Stimulated activated CD8-positive, alpha-beta memory T cell treated with anti-CD3 and anti-CD28 coated beads, Interleukin-4, amount 100 ng/mL, for 1 hour (primary cell): ENCODE data around the gene FBN3.

Experiments used
- DNase-seq, 2 donors: peaks; one replicate each; pipeline ENCODE4 v3.0.0-alpha.2; 2020; ENCODE audit warnings: low read depth in 2 of 2, low spot score in 1 of 2

Gene FBN3

DNA sequence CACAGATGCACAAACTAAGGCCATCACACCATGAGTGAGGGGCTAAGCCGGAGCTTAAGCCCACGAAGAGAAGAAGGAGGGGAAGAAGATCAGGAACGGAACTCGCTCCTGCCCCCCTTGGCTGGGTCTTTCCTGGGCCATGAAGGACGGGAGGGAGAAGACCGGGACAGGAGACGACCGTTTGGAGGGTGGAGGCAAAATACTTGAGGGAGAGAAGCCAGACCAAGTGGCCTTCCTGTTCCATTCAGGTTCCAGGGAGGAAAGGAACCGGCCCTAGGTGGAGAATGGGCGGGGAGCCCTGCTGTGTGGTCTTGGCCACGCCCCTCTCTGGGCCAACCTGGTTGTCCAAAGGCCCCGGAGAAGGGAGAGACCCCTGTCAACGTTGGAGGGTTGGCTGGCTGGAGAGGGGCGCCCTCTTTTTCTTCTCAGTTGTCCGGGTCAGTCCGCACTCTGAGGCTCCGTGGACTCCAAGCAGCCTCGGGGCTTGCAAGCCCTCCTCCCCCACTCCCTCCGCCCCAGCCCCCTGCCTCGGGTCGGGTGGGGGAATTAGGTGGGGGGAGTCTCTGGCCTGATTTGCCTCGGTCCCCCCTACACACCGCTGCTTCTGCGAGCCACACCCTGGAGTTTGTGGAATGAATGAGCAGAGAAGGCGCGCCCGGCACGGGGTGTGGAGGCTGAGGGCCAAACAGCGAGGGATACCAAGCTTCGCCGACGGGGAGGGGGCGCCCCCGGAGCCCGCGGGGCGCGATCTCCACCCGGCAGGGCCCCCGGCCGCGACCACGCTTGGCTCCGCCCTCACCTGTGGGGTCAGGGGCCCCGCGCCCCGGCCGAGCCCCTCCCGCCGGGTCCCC lies 757 bp downstream of the FBN3 start:
- no peak for DNase-seq

DNA sequence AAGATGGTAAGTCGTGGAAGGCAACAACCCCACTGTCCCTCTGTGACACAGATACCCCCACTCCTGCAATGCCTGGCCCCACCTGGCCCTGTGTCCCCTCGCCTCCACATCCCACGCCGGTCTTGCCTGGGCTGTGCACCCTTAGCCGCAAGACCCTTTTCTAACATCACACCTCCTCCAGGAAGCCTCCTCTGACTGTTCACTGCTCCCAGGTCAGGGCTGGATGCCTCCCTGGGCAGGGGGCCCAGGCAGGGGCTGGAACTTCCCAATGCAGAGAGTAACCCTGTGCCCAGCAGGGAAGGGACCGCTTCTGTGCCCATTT lies 1.3 kb downstream of the FBN3 start:
- DNase-seq: no peak

DNA sequence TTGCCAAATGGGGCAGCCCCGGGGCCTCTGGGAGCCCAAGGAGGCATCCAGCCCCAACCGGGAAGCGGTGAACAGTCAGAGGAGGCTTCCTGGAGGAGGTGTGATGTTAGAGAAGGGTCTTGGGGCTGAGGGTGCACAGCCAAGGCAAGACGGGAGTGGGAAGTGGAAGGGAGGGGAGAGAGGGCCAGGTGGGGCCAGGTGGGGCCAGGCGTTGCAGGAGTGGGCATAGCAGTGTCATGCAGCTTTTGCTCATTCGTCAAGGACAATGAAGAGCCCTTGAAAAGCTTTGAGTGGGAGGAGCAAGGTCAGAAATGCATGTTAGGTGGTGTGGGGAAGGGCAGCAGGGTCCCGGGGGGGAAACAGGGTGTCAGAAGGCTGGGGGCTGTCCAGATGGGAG lies 1.8 kb downstream of the FBN3 start:
- no peak for DNase-seq

DNA sequence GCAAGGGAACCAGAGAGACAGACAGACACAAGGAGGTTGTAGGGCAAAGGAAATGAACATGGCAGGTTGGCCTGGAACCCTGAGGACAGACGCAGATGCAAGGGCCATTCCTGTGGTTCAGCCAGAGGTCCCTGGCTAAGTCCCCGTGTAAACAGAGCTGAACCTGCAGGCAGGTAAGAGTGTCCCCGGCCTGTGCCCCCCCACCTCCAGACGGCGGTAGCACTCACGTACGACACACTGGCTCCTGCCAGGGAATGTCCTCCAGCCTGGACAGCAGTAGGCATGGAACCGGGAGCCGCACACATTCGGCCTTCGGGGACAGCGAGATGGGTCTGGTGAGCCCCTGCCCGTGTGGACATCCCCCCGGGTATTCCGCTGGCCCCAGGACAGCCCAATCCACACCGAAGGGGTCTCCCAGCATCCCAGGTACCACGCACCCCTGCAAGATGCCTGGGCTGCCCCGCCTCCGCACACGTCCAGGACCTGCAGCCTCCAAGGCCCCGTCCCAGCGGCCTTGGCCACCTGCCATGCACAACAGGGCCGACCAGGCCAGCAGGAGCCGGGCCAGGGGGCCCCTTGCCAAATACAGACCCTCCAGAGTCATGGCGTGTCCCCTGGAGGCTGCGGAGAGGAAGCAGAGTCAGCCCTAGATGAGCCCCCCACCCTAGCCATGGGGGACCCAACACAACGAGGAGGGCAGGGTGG lies 2.4 kb downstream of the FBN3 start:
- no peak for DNase-seq

DNA sequence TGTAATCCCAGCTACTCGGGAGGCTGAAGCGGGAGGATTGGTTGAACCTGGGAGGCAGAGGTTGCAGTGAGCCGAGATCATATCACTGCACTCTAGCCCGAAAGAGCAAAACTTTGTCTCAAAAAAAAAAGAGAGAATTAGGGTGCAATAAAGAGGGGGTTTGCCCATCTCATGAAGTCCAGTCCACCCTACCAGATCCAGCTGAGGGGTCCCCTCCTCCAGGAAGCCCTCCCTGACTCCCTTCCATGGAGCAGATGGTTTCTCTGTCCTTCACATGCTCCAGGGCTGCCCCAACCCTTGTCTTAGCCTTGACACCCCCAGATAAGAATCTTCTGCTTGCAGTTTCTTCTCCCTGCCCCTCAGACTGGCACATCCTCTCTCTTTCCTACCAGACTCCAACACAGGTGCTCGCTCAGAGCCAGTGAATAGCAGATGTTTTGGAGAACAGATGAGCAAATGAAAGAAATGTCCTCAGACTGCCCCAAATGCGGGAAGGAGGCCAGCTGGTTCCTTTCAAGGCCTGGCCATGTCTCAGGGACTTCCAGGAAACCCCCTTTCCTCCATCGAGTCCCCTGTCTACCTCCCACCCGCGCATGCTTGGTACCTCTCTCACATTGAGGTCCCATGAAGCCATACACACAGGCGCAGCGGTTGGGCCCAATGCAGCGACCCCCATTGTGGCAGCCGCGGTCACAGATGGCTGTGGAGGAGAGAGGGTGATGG lies 5.0 kb downstream of the FBN3 start:
- no peak for DNase-seq

DNA sequence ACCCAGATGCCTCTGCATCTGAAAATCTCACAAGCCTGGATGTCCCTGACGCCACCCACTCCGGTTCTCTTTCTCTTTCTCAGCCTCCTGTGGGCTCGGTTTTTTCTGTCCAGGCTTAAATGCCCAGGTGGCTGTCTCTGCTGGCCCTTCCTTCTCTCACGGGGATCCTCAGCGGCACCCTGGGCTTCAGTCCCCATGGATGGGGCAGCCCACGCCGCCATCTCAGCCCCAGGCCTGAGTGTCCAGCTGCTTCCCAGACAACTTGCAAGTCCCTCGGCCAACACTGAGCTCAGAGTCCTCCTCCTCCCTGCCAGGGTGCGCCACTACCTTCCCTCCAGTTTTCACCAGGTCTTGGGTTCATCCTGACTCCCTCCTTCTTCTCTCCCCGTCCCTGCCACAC lies 6.4 kb downstream of the FBN3 start:
- DNase-seq: no peak

DNA sequence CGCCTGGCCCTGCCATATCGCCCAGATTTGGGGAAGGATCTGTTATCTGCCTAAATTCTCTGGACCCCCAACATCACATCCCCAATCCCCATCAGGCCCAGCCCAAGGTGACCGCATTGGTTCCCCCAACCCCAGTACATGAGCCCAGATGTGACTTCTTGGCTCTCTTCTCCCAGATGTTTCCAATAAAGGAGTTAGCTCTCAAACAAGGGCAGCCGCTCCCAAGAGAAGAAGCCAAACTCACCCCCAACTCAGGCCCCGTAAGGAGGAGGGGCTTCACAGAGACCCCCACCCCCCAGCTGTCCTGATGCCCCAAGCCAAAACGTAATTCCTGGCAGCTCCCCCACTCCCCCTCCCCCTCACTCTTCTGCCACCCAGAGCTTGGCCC lies 6.9 kb downstream of the FBN3 start:
- no peak for DNase-seq

DNA sequence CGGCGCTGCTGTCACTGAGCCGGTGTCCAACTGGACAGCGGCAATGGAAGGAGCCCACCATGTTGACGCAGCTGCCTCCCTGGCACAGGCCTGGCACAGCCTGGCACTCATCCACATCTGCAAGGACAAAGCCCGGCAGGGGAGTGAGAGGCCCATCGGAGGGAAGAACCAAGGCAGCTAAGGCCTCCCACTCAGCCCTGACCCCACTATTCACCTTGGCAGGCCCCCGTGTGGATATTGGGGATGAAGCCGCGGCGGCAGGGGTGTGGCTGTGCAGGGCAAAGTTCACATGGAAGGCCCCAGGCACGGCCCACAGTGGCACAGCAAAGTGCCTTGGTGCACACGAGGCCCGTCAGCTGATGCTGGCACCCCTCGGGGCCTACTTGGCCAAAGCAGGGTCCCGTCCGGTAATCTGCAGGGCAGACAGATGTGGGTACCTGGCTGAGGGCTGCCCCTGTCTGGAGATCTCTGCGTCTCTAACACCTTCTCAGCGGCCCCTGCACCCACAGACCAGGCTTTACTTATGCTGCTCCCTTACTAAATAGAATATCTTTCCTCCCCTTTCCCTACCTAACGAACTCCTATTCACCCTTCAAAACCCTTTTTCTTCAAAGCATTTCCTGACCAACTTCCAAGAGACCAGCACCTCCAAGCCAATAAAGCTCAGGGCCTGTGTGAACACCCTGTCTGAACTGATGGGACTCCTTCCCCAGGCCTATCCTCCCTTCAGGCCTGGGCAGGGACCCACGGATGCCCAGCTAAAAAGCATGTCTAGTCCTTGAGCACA lies 7.5 kb downstream of the FBN3 start:
- no peak for DNase-seq

DNA sequence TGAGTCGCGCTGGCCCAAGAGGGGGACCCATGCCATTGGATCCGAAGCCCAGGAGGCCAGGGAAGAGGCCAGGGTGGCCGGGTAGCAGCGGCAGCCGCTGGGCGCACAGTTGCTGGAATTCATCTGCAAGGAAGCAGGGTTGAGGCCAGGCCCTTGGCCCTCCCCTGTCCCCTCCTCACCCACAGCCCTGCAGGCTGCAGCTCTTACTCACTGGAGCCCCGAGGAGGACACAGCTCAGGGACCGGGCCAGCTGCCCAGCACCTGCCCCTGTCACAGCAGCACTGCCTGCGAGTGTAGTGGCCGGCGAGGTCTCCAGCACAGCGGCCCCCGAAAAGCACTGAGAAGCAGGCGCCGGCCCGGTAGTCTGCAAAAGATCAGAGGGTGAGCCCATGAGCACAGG lies 11.2 kb downstream of the FBN3 start:
- no peak for DNase-seq

DNA sequence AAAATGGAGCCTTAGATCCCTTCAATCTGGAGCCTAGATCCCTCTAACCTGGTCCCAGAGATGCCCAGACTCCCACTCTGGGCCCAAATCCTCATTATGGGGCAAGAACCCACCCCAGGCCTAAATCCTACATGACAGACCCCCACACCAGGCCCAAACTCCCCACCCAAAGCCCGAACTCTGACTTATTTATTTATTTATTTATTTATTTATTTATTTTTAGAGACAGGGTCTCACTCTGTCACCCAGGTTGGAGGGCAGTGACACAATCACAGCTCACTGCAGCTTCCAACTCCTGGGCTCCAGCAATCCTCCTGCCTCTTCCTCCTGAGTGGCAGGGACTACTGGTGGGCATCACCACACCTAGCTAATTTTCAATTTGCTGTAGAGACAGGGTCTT lies 12.0 kb downstream of the FBN3 start:
- DNase-seq: no peak

DNA sequence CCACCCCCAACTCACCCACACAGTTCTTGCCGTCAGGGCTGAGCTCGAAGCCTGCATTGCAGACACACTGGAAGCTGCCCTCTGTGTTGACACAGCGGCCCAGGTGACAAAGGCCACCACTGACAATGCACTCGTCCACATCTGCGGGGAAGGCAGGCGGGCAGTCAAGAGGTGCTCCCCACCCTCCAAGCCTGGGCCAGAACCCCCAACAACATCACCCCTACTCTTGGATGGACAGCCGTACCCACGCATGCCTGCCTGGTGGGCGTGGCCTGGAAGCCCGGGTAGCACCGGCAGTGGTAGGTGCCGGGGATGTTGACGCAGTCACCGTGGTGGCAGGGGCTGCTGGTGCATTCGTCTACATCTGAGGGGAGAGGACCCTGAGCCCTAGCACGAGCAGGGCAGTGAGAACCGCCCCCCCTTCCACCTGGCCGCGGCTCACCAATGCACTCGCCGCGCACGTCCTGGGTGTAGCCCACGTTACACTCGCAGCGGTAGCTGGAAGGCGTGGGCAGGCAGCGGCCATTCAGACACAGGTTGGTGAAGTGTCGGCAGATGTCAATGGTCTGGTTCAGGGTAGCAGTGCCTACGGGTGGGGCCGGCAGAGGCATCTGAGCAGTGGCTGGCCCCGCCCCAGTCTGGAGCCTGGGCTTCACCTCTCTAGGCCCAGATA lies 13.3 kb downstream of the FBN3 start:
- no peak for DNase-seq

DNA sequence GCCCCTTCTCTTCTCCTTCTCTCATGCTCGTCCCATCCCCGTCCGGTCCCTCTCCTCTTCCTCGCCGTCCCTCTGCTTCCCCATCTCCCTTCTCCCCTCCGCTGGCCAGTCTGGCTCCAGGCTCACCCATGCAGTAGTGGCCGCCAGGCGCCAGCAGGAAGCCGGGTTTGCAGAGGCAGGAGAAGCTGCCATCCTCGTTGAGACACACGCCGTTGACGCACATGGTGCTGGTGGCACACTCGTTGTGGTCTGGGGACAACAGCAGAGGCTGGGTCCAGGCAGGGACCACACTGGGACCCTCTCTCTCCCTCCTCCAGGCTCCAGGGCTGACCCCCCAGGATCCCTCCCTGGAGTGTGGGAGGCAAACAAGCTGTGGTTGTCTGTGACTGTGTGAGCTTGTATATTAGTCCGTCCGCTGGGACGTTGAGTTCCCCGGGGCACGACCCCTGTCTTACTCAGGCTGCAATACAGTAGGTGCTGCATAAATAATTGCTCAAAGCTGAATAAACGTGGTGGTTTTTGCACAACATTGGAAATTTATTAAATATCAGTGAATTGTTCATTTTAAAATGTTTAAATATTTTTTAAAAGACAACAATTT lies 16.4 kb downstream of the FBN3 start:
- DNase-seq: no peak

DNA sequence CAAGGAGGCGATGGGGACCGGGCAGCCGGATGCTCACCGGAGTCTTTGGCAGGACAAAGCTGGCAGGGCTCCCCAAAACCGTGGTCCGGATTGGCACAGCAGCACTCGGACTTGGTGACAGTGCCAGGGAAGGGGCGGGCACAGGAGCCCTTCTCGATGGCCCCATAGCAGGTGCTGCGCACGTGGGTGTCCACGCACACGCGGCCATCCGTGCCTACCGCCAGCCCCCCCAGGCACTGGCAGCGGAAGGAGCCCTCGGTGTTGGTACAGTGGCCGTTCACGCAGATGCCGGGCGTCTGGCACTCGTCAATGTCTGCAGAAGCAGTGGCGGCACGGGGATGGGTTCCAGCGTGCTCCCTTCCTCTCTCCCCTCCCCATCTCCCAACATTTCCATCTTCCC lies 17.9 kb downstream of the FBN3 start:
- no peak for DNase-seq

DNA sequence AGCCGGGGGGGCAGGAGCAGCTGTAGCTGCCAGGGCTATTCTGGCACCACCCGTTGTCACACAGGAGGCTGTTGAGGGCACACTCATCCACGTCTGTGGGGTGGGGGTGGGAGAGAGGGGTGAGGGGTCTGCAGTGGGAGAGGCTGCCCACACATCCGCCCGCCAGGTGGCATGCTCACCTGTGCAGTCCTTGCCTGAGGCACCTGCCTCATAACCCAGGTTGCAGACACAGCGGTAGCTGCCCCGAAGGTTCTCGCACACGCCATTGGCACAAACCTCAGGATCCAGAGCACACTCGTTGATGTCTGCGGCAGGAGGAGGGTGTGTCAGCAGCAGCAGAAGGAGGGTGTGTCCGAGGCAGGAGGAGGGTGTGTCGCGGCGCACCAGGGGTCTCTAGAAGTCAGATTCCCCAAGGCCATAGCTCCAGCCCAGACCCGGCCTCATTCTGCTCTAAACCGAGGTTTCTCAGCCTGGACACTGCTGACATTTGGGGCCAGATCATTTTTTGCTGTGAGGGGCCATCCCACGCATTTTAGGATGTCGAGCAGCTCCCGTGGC lies 20.3 kb downstream of the FBN3 start:
- no peak for DNase-seq

DNA sequence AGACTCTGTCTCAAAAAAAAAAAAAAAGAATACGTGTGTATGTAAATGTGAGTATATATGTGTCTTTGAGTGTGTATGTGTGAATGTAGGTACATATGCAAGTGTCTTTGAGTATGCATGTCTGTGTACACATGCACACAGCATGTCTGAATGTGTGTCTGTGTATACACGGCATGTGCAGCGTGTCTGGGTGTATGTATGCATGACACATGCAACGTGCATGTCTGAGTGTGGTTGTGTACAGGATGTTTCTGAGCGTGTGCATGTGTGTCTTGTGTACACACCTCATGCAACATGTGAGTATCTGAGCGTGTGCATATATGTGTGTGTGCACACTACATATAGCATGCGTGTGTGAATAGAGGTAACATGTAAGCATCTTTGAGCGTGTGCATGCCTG lies 20.8 kb downstream of the FBN3 start:
- DNase-seq: no peak

DNA sequence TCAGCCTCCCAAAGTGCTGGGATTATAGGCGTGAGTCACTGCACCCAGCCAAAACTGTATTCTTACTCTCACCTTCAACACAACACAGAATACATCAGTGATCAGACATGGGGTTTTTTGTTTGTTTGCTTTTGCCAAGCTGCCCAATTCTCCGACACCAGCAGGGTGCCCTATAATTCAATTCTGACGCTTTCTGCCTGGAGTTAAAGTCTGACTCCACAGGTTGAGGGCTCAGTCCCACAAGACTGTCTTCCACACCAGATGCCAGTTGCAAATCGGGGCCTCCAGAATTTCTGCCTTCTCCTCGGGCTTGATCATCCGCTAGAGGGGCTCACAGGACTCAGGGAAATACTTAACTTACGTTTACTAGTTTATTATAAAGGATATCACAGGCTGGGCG lies 22.1 kb downstream of the FBN3 start:
- DNase-seq: no peak

DNA sequence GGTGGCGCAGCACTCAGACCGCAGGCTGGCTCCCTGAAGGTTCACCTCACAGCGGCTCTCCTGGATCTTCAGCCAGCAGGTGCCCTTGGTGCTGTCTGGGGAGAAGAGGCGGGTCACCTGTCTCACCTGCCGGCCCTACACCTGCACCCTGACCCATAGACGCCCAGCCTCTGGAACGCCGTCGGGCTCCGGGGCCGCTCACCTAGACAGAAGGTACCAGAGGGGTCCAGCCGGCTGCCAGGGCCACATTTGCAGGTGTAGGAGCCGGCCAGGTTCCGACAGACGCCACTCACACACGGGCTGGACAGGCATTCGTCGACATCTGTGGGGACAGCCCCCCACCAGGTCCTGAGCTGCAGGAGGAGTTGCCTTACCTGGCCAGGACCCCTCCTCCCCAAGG lies 22.9 kb downstream of the FBN3 start:
- DNase-seq: no peak

DNA sequence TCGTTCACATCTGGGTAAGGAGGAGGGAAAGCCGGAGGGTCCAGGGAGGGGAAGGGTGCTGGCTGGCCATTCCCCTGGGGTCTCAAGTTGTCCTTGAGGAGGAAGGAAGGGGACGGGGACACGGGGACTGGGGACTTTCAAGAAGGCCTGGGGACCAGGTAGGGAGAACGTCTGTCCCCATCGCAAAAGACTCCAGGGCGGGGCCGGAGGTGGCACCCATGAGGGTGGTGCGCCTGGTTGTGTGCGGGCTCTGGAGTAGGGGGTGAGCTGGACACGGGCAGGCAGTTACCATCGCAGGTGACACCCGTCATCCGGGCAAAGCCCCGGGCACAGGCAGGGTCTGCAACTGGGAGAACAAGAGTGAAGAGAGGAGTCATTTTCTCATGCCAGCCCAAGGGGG lies 23.4 kb downstream of the FBN3 start:
- no peak for DNase-seq

DNA sequence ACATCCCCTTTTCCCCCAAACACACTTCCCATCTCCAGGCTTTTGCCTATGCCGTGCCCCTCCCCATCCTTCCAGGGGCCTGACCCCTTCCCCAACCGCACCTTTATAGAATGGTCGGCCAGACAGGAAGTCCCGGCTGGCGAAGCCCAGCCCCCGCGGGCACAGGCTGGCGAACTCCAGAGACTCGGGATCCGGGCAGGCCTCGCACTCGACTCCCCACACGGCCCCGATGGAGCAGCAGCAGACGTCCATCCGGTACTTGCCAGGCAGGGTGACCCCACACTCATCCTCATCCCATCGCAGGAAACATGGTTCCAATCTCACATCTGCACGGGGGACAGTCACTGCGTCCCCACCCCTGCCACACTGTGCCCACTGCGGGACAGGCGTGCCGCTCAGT lies 25.7 kb downstream of the FBN3 start:
- no peak for DNase-seq
